Transverse colon (tissue), 4 donors: Measurements from ENCODE around the gene EIF4E3. TPM values are rescaled to one million over a fixed set of nuclear protein-coding genes. Genes with fewer than 3 reads are reported as not detected.
A peak's percentile ranks its signal among the peaks of the same experiment; 100 is the strongest.

Experiments used
- DNase-seq: peaks from one replicate; pipeline ENCODE4 v3.0.0-alpha.2; 2019
- H3K27ac ChIP-seq, 4 donors: fragments of 200-600 bp; sonication (generic); 2 replicates each; pipeline ENCODE4 v1.5.1; 2016 to 2018; ENCODE audit warnings: inconsistent platforms in 4 of 4
- H3K27me3 ChIP-seq: fragments of 200-600 bp; sonication (generic); 2 replicates; pipeline ENCODE4 v1.5.1; 2017; ENCODE audit warnings: inconsistent platforms
- H3K36me3 ChIP-seq, 4 donors: fragments of 200-600 bp; sonication (generic); 2 replicates each; pipeline ENCODE4 v1.5.1; 2017 to 2019; ENCODE audit warnings: inconsistent platforms in 4 of 4
- H3K4me1 ChIP-seq, 4 donors: fragments of 200-600 bp; sonication (generic); 2 replicates each; pipeline ENCODE4 v1.5.1; 2017 to 2020; ENCODE audit warnings: inconsistent platforms in 4 of 4
- H3K4me3 ChIP-seq, 4 donors: fragments of 200-600 bp; sonication (generic); 1 replicate in 1 of 4; 2 replicates in 3 of 4; pipeline versions ENCODE4 v1.5.1 to v1.6.1; 2017 to 2019; ENCODE audit warnings: inconsistent platforms in 4 of 4
- H3K9me3 ChIP-seq, 2 donors: fragments of 200-600 bp; sonication (generic); 2 replicates each; pipeline ENCODE4 v1.5.1; 2017 to 2019; ENCODE audit warnings: inconsistent platforms in 2 of 2
- EP300 ChIP-seq: sonication (generic); formaldehyde crosslinking; IDR thresholded peaks from one replicate; pipeline ENCODE4 v1.6.1; 2017; ENCODE audit warnings: antibody characterized with exemption, low read depth
- POLR2A ChIP-seq: fragments of 450-650 bp; IDR thresholded peaks from one replicate; pipeline ENCODE4 v1.6.1; 2016; ENCODE audit warnings: antibody characterized with exemption, mild to moderate bottlenecking, moderate library complexity
- POLR2AphosphoS5 ChIP-seq, 3 donors: sonication (generic); formaldehyde crosslinking; IDR thresholded peaks; one replicate each; pipeline ENCODE4 v1.6.1; 2016; ENCODE audit warnings: antibody characterized with exemption in 3 of 3
- WGBS, 2 donors: methylation state at CpG; one replicate each; pipeline ENCODE4 v1.1.5; 2018; ENCODE audit warnings: low coverage in 1 of 2; 5-methylcytosine and 5-hydroxymethylcytosine counted together
- in situ Hi-C, 4 donors: fragments of 200-750 bp; cut with MboI; loops; one replicate each; pipeline versions ENCODE4 v1.15.0 to v1.15.1; 2017; ENCODE audit warnings: low sequenced_read_pairs in 3 of 4, low pct_ligation_motif_present in 1 of 4, low pct_unique_long_range_greater_than_20kb in 1 of 4
- intact Hi-C: fragments of 100-400 bp; cut with DNase I; formaldehyde crosslinking; loops from one replicate; pipeline ENCODE4 v1.15.1; 2023; ENCODE audit warnings: low total_unique reads
- total RNA-seq, 4 donors: library from RNA; depleted of rRNA; stranded (reverse); fragments of >200 nt; gene quantifications; one replicate each; pipeline ENCODE4 v1.1.0, GENCODE V29; 2016
- TF ChIP-seq, protein P1 (sequence below), 5 experiments: fragments of 200-600 bp in 3 of 5; fragments of 450-650 bp in 2 of 5; sonication (generic) in 3 of 5; IDR thresholded peaks; 1 replicate in 2 of 5; 2 replicates in 3 of 5; pipeline ENCODE4 v1.5.1; 2016 to 2017; ENCODE audit warnings: antibody characterized with exemption in 5 of 5, inconsistent platforms in 3 of 5, mild to moderate bottlenecking in 2 of 5, moderate library complexity in 1 of 5

The EIF4E3 gene
- total RNA-seq, 4 donors from 2014 or later = 6.0 to 35.6 (median 19.4) TPM

DNA sequence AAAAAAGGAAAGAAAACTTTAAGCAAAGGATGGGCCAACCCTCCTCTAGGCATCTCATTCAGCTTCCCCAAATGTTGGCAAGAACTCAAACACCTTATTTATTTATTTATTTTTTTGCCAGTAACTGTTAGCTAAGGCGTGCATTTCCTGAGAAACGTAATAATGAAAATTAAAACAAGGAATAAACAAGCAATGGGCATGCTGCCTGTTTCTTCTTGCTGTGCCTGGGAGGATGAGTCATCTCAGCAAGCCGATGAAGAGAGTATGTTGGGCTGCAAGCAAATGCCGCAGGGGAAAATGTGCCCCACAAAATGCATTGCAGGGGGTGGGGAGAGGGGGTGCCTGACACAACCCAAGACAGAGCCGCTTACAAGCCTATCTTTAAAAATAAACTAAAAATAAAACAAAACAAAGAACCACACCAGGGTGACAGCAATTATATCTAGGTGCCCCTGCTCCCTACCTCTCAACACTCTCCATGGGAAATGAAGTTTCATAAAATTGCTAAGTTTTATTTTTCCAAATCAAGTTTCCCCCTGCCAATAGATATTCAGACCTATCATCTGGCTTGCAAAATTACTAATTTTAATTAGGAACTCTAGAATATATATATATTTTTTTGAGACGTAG, 40.3 kb downstream of the EIF4E3 start:
- H3K4me3 ChIP-seq = no peak overlapping the region
- no peaks in the 10 kb centered on the region for H3K9me3 ChIP-seq
- H3K27ac ChIP-seq = peak overlapping the region; percentile 11 to 79 (median 68)
- in situ Hi-C loops (no loop called here), intact Hi-C loops (no loop called here)
- no peaks in the 10 kb centered on the region for H3K36me3 ChIP-seq
- TF ChIP-seq EP300 = no peak
- no peak for TF ChIP-seq POLR2A
- TF ChIP-seq, protein P1, sequence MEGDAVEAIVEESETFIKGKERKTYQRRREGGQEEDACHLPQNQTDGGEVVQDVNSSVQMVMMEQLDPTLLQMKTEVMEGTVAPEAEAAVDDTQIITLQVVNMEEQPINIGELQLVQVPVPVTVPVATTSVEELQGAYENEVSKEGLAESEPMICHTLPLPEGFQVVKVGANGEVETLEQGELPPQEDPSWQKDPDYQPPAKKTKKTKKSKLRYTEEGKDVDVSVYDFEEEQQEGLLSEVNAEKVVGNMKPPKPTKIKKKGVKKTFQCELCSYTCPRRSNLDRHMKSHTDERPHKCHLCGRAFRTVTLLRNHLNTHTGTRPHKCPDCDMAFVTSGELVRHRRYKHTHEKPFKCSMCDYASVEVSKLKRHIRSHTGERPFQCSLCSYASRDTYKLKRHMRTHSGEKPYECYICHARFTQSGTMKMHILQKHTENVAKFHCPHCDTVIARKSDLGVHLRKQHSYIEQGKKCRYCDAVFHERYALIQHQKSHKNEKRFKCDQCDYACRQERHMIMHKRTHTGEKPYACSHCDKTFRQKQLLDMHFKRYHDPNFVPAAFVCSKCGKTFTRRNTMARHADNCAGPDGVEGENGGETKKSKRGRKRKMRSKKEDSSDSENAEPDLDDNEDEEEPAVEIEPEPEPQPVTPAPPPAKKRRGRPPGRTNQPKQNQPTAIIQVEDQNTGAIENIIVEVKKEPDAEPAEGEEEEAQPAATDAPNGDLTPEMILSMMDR (IDR thresholded peaks at IDR 0.05) = no peak
- TF ChIP-seq POLR2AphosphoS5 (IDR thresholded peaks at IDR 0.05) = no peak
- no peak for DNase-seq
- 45 to 47% methylated on average over 3 to 6 of the region's 6 CpGs for WGBS, 2 donors
- H3K27me3 ChIP-seq = no peaks in the 10 kb centered on the region
- peaks cover 15 to 83% (median 59%) of the 10 kb centered on the region in 4 donors for H3K4me1 ChIP-seq

DNA sequence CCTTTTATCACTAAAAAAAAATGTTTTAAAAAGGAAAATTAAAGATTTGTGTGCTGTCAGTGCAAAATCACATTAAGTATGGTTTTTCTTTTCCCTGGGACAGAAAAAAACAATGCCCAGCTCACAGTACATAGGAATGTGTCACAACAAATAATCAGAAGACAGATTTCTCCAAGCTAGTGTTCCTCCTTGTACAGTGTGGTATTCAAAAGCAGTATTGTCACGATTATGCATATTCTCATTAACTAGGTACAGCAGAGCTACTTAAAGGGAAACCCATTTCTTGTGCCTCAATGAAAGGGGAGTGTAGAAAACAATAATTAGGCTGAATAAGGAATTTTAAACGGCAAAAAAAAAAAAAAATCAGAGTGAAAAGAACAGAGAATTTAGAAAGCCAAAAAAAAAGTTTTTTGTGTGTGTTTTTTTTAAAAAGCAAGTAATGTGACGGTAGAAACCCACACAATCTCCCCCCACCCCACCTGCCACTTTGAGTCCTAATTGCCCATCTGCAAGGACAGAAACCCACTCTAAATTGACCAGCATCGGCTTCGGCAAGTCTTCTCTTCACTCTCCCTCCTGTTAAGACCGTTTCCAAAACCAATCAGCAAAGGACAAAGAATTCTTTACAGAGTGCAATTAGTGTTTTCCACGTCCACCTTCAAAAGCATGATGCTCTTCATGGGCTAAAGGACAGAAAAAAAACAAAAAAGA, 41.0 kb downstream of the EIF4E3 start:
- H3K36me3 ChIP-seq = no peaks in the 10 kb centered on the region
- peak overlapping the region in 3 of 4 donors; percentile 66 to 79 (median 71) for H3K27ac ChIP-seq
- no peak overlapping the region for H3K4me3 ChIP-seq
- no peak for DNase-seq
- no peaks in the 10 kb centered on the region for H3K9me3 ChIP-seq
- WGBS, 2 donors = 82 to 86% methylated on average over 7 of the region's 7 CpGs
- TF ChIP-seq, protein P1 (IDR thresholded peaks at IDR 0.05) = no peak
- TF ChIP-seq POLR2AphosphoS5 (IDR thresholded peaks at IDR 0.05) (no peak), EP300 (no peak), POLR2A (no peak)
- intact Hi-C loops = no loop called here
- H3K27me3 ChIP-seq = no peaks in the 10 kb centered on the region
- H3K4me1 ChIP-seq = peaks cover 15 to 80% (median 58%) of the 10 kb centered on the region in 4 donors
- in situ Hi-C loops = no loop called here

DNA sequence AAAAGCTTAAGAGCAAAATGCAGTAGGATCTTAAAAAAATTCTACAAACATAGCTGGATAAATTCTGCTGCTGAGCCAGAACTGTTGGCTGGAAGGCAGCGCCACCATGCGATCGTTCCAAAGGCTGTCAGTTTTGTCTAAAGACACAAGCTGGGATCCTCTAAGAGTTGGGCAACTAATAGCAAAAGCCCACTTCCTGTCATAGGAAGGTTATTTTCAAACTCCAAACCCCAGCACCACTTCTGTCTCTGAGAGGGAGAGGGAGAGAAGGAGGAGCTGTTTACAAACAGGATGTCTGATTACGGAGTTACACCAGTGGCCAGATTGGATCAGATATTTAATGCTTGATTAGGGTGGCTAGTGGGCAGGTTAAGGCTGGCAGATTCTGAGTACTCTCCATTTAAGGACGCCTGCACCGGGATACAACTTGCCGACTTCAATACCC, 44.0 kb downstream of the EIF4E3 start:
- no peak overlapping the region for H3K4me3 ChIP-seq
- DNase-seq = peak; percentile 63
- in situ Hi-C loops (no loop called here), intact Hi-C loops (no loop called here)
- H3K9me3 ChIP-seq = no peaks in the 10 kb centered on the region
- H3K27me3 ChIP-seq = no peaks in the 10 kb centered on the region
- no peaks in the 10 kb centered on the region for H3K36me3 ChIP-seq
- no peak for TF ChIP-seq EP300
- TF ChIP-seq, protein P1 (IDR thresholded peaks at IDR 0.05) = peak; percentile 43 to 66 (median 49)
- no peak for TF ChIP-seq POLR2AphosphoS5 (IDR thresholded peaks at IDR 0.05)
- TF ChIP-seq POLR2A = no peak
- H3K27ac ChIP-seq = peak overlapping the region; percentile 49 to 73 (median 56)
- H3K4me1 ChIP-seq = peaks cover 15 to 60% (median 43%) of the 10 kb centered on the region in 4 donors
- WGBS, 2 donors = 18 to 49% methylated on average over 3 to 7 of the region's 7 CpGs

DNA sequence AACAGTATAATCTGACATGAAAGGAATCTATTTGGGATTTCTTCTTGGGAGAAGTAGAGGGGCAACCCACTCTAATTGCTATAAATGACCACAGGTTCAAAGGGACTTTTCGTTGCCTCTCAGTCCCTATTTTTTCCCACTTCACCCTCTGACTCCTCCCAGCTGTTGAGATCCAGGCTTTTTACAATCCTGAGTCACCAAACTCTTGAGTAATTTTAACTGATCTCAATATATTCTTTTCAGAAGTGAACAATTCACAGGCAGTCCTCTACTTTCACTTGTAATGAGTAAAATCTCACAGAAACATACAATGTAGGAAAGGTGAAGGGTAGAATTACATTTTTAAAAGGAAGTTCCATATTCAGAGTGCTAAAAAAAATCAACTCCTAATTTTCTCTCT, 44.6 kb downstream of the EIF4E3 start:
- Histone ChIP-seq H3K4me1 (peaks cover 15 to 54% (median 37%) of the 10 kb centered on the region in 4 donors), H3K9me3 (no peaks in the 10 kb centered on the region), H3K27me3 (no peaks in the 10 kb centered on the region), H3K36me3 (no peaks in the 10 kb centered on the region), H3K4me3 (no peak overlapping the region), H3K27ac (peak overlapping the region; percentile 49 to 73 (median 56))
- in situ Hi-C loops (no loop called here), intact Hi-C loops (no loop called here)
- no peak for DNase-seq
- WGBS, 2 donors = 20 to 30% methylated on average over 1 of the region's 1 CpG
- TF ChIP-seq EP300 (no peak), POLR2A (no peak), POLR2AphosphoS5 (IDR thresholded peaks at IDR 0.05) (no peak)
- TF ChIP-seq, protein P1 (IDR thresholded peaks at IDR 0.05) = no peak
